ENCODE data around the gene EML6. TPM values are rescaled to one million over a fixed set of nuclear protein-coding genes. Genes with fewer than 3 reads are reported as not detected.

EML6 gene
- total and polyA plus RNA-seq, 10 of the 15 experiments (the other 5 are each of a cell fraction or from before 2014, with no cell fraction given), result 0.09 to 0.67 (median 0.21) TPM

- Histone ChIP-seq H4K20me1 (ENCODE audit: control insufficient read depth, insufficient read depth) (no peaks in the 10 kb centered on the region), H3K4me3 (no peak overlapping the region), H3K4me1 (ENCODE audit: control insufficient read depth, insufficient read depth, low read length) (no peaks in the 10 kb centered on the region), H3K9ac (ENCODE audit: control insufficient read depth, insufficient read depth, low read length) (no peak overlapping the region), H2AFZ (ENCODE audit: control insufficient read depth, low read depth, low read length) (no peak overlapping the region), H3K27me3 (replicated peaks in 1 of 2; ENCODE audit: control insufficient read depth in 2 of 2, insufficient read depth in 2 of 2, low read length in 1 of 2) (no peaks in the 10 kb centered on the region; a peak in 2 of 4 replicates), H3K9me3 (replicated peaks; ENCODE audit: control insufficient read depth, insufficient read depth, low read length) (no peaks in the 10 kb centered on the region), H3K79me2 (ENCODE audit: control insufficient read depth, insufficient read depth, low read length) (no peaks in the 10 kb centered on the region), H3K4me2 (ENCODE audit: control insufficient read depth, insufficient read depth) (no peak overlapping the region), H3K36me3 (ENCODE audit: control insufficient read depth in 2 of 2, insufficient read depth in 2 of 2, low read length in 1 of 2) (no peaks in the 10 kb centered on the region), H3K27ac (ENCODE audit: control insufficient read depth, insufficient read depth) (no peak overlapping the region)
- in situ Hi-C loops (cut with MboI), result no loop called here
- TF ChIP-seq STAT1 (conservative IDR thresholded peaks at IDR 0.05) (no peak), POU2F2 (IDR thresholded peaks at IDR 0.05; ENCODE audit: borderline replicate concordance, low read depth, low read length) (no peak), BRCA1 (IDR thresholded peaks at IDR 0.05; ENCODE audit: low read depth, low read length) (no peak), TBL1XR1 (IDR thresholded peaks at IDR 0.05; ENCODE audit: low read depth, low read length) (no peak), ATF7 (IDR thresholded peaks at IDR 0.05; ENCODE audit: low read depth) (peak; percentile 31; the same call in 1 of the 2 replicates), SUZ12 (IDR thresholded peaks at IDR 0.05; ENCODE audit: unreplicated experiment) (no peak), CREM (IDR thresholded peaks at IDR 0.05; ENCODE audit: low read depth) (0 out of 2 replicates have a peak, but pooled peaks have one; percentile 22), JUNB (IDR thresholded peaks at IDR 0.05) (peak; percentile 42)
- TF ChIP-seq, protein P1, sequence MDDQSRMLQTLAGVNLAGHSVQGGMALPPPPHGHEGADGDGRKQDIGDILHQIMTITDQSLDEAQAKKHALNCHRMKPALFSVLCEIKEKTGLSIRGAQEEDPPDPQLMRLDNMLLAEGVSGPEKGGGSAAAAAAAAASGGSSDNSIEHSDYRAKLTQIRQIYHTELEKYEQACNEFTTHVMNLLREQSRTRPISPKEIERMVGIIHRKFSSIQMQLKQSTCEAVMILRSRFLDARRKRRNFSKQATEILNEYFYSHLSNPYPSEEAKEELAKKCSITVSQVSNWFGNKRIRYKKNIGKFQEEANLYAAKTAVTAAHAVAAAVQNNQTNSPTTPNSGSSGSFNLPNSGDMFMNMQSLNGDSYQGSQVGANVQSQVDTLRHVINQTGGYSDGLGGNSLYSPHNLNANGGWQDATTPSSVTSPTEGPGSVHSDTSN (IDR thresholded peaks at IDR 0.05; ENCODE audit: insufficient replicate concordance, low read depth, low read length), result no peak
- TF ChIP-seq, protein P2, sequence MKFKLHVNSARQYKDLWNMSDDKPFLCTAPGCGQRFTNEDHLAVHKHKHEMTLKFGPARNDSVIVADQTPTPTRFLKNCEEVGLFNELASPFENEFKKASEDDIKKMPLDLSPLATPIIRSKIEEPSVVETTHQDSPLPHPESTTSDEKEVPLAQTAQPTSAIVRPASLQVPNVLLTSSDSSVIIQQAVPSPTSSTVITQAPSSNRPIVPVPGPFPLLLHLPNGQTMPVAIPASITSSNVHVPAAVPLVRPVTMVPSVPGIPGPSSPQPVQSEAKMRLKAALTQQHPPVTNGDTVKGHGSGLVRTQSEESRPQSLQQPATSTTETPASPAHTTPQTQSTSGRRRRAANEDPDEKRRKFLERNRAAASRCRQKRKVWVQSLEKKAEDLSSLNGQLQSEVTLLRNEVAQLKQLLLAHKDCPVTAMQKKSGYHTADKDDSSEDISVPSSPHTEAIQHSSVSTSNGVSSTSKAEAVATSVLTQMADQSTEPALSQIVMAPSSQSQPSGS (IDR thresholded peaks at IDR 0.05; ENCODE audit: low read length), result 0 out of 2 replicates have a peak, but pooled peaks have one; percentile 27
- ChIA-PET SMC1A (ENCODE audit: uncharacterized antibody, unreplicated experiment) (interaction anchor here (0.8 kb wide), 1 partner anchor 8 kb away, joined by 4 read pairs; no protein-coding TSS in a partner anchor), POLR2A (no interaction called here), RAD21 (ENCODE audit: unreplicated experiment) (no interaction called here), CTCF (no interaction called here)
- ATAC-seq (peak; percentile 76), FAIRE-seq (peak; percentile 71), DNase-seq (ENCODE audit: low read depth, low spot score) (no peak)
- BruUV-seq (replicated peaks), result no TSS peak
- intact Hi-C loops (cut with micrococcal nuclease; ENCODE audit: unreplicated experiment), result no loop called here
Measured at GRCh38 chr2:54767921-54768320, 44.5 kb downstream of the EML6 start.

All from GM12878 (cell line).